ENCODE results near the gene BRD1.

Gene BRD1

GRCh38 chr22:49793296-49793695, 34.4 kb downstream of the BRD1 start:
- no peaks in the 10 kb centered on the region for H3K27me3 ChIP-seq
- H3K9me3 ChIP-seq = no peaks in the 10 kb centered on the region
- H3K27ac ChIP-seq = no peak overlapping the region
- H3K4me3 ChIP-seq (ENCODE audit: low read depth in 1 of 2, low read length in 1 of 2) = no peak overlapping the region
- no peak for TF ChIP-seq CTCF (IDR thresholded peaks at IDR 0.05)
- H3K36me3 ChIP-seq = peaks cover 77% of the 10 kb centered on the region
- H3K4me1 ChIP-seq (ENCODE audit: control insufficient read depth in 1 of 2, insufficient read depth in 1 of 2, low read depth in 1 of 2, low read length in 1 of 2) = peaks cover 20 to 22% of the 10 kb centered on the region in 2 experiments

- peaks cover 71% of the 10 kb centered on the region for H3K36me3 ChIP-seq
- H3K27ac ChIP-seq = no peak overlapping the region
Observed at GRCh38 chr22:49792107-49792506, 35.6 kb downstream of the BRD1 start.

GRCh38 chr22:49791682-49792081, 36.0 kb downstream of the BRD1 start:
- Histone ChIP-seq H3K36me3 (peaks cover 71% of the 10 kb centered on the region), H3K4me1 (ENCODE audit: control insufficient read depth in 1 of 2, insufficient read depth in 1 of 2, low read depth in 1 of 2, low read length in 1 of 2) (peaks cover 20 to 22% of the 10 kb centered on the region in 2 experiments), H3K27ac (no peak overlapping the region), H3K27me3 (no peaks in the 10 kb centered on the region), H3K9me3 (no peaks in the 10 kb centered on the region), H3K4me3 (ENCODE audit: low read depth in 1 of 2, low read length in 1 of 2) (no peak overlapping the region)
- no peak for TF ChIP-seq CTCF (IDR thresholded peaks at IDR 0.05)

More at GRCh38 chr22:49792107-49792506, 35.6 kb downstream of the BRD1 start:
- Histone ChIP-seq H3K9me3 (no peaks in the 10 kb centered on the region), H3K4me1 (ENCODE audit: control insufficient read depth in 1 of 2, insufficient read depth in 1 of 2, low read depth in 1 of 2, low read length in 1 of 2) (peaks cover 20 to 22% of the 10 kb centered on the region in 2 experiments), H3K4me3 (ENCODE audit: low read depth in 1 of 2, low read length in 1 of 2) (no peak overlapping the region), H3K27me3 (no peaks in the 10 kb centered on the region)
- no peak for TF ChIP-seq CTCF (IDR thresholded peaks at IDR 0.05)

GRCh38 chr22:49790912-49791311, 36.8 kb downstream of the BRD1 start:
- no peak overlapping the region for H3K4me3 ChIP-seq (ENCODE audit: low read depth in 1 of 2, low read length in 1 of 2)
- no peak overlapping the region for H3K27ac ChIP-seq
- peaks cover 20 to 22% of the 10 kb centered on the region in 2 experiments for H3K4me1 ChIP-seq (ENCODE audit: control insufficient read depth in 1 of 2, insufficient read depth in 1 of 2, low read depth in 1 of 2, low read length in 1 of 2)
- no peak for TF ChIP-seq CTCF (IDR thresholded peaks at IDR 0.05)
- H3K9me3 ChIP-seq = no peaks in the 10 kb centered on the region
- H3K27me3 ChIP-seq = no peaks in the 10 kb centered on the region
- peaks cover 71% of the 10 kb centered on the region for H3K36me3 ChIP-seq

- peaks cover 72% of the 10 kb centered on the region for H3K36me3 ChIP-seq
- no peaks in the 10 kb centered on the region for H3K9me3 ChIP-seq
- H3K4me1 ChIP-seq (ENCODE audit: control insufficient read depth in 1 of 2, insufficient read depth in 1 of 2, low read depth in 1 of 2, low read length in 1 of 2) = peaks cover 20 to 22% of the 10 kb centered on the region in 2 experiments
- peak overlapping the region; percentile 4 to 8 for H3K4me3 ChIP-seq (ENCODE audit: low read depth in 1 of 2, low read length in 1 of 2)
- TF ChIP-seq CTCF (IDR thresholded peaks at IDR 0.05) = no peak
- peak overlapping the region; percentile 71 for H3K27ac ChIP-seq
- H3K27me3 ChIP-seq = no peaks in the 10 kb centered on the region
Observed at GRCh38 chr22:49789289-49790141, 38.2 kb downstream of the BRD1 start.
